Gastroesophageal sphincter (tissue), 3 donors: ENCODE data around the gene BCAS3.

Experiments used
- POLR2A ChIP-seq, 2 donors: fragments of 450-650 bp; IDR thresholded peaks; one replicate each; pipeline ENCODE4 v1.6.1; 2017; ENCODE audit warnings: antibody characterized with exemption in 2 of 2, mild to moderate bottlenecking in 2 of 2, moderate library complexity in 1 of 2
- TF ChIP-seq, protein P1 (sequence below), 4 experiments: fragments of 200-600 bp in 2 of 4; fragments of 450-650 bp in 2 of 4; sonication (generic) in 1 of 4; IDR thresholded peaks; one replicate each; pipeline ENCODE4 v1.5.1; 2017 to 2019; ENCODE audit warnings: antibody characterized with exemption in 4 of 4, mild to moderate bottlenecking in 2 of 4, moderate library complexity in 2 of 4

DNA sequence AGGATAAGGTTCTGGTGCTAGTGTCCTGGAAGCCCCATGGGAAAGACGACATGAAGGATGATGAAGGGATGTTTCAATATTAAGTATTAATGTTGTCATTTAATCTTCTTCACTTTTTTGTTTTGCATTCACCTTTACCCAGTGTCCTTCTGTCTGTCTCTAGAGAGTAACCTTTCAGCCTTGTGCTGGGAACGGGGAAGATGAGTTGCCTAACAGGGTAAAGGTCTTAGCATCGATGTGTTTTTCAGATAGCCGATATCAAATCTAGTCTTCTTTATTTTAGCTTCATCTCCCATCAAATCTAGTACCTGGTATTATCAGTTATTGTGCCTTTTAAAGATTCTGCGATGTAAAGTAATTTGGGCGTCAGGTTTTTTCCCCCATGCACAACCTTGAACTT, 125.4 kb downstream of the BCAS3 start:
- TF ChIP-seq, protein P1, sequence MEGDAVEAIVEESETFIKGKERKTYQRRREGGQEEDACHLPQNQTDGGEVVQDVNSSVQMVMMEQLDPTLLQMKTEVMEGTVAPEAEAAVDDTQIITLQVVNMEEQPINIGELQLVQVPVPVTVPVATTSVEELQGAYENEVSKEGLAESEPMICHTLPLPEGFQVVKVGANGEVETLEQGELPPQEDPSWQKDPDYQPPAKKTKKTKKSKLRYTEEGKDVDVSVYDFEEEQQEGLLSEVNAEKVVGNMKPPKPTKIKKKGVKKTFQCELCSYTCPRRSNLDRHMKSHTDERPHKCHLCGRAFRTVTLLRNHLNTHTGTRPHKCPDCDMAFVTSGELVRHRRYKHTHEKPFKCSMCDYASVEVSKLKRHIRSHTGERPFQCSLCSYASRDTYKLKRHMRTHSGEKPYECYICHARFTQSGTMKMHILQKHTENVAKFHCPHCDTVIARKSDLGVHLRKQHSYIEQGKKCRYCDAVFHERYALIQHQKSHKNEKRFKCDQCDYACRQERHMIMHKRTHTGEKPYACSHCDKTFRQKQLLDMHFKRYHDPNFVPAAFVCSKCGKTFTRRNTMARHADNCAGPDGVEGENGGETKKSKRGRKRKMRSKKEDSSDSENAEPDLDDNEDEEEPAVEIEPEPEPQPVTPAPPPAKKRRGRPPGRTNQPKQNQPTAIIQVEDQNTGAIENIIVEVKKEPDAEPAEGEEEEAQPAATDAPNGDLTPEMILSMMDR (IDR thresholded peaks at IDR 0.05): no peak
- TF ChIP-seq POLR2A (IDR thresholded peaks at IDR 0.05): no peak
